Neural cell (in vitro differentiated cells): Measurements from ENCODE around the gene CFAP65. TPM values are rescaled to one million over a fixed set of nuclear protein-coding genes. Genes with fewer than 3 reads are reported as not detected.

ENCODE experiments used
- H2AFZ ChIP-seq: fragments of 200-600, 300-800 bp; sonication (generic), shearing (Covaris generic); 2 replicates; pipeline ENCODE4 v1.6.0; 2014; ENCODE audit warnings: low read depth, mild to moderate bottlenecking, antibody characterized with exemption, low read length, moderate library complexity
- H3F3A ChIP-seq: fragments of 200-600 bp; shearing (Covaris generic); 2 replicates; pipeline ENCODE4 v1.6.1; 2016; ENCODE audit warnings: mild to moderate bottlenecking, moderate library complexity, mixed read lengths, antibody characterized with exemption, low read length; ENCODE audit not compliant: insufficient read depth, poor library complexity, severe bottlenecking
- H3K27ac ChIP-seq: fragments of 200-600, 300-800 bp; sonication (generic), shearing (Covaris generic); 2 replicates; pipeline ENCODE4 v1.5.1; 2014; ENCODE audit warnings: mild to moderate bottlenecking, low read length, moderate library complexity
- H3K27me3 ChIP-seq: fragments of 300-800, 200-600 bp; sonication (generic), shearing (Covaris generic); 2 replicates; pipeline ENCODE4 v1.6.0; 2014; ENCODE audit warnings: mild to moderate bottlenecking, low read depth, low read length, moderate library complexity; ENCODE audit not compliant: insufficient read depth
- H3K36me3 ChIP-seq: fragments of 300-800, 200-600 bp; sonication (generic), shearing (Covaris generic); 2 replicates; pipeline ENCODE4 v1.5.1; 2014; ENCODE audit warnings: mild to moderate bottlenecking, antibody characterized with exemption, low read length, moderate library complexity; ENCODE audit not compliant: insufficient read depth
- H3K4me2 ChIP-seq: fragments of 300-800, 200-600 bp; sonication (generic), shearing (Covaris generic); 2 replicates; pipeline ENCODE4 v1.6.0; 2014; ENCODE audit warnings: mild to moderate bottlenecking, low read length
- H3K4me3 ChIP-seq: fragments of 300-800, 200-600 bp; sonication (generic), shearing (Covaris generic); 2 replicates; pipeline ENCODE4 v1.5.1; 2014; ENCODE audit warnings: mild to moderate bottlenecking, low read length, moderate library complexity
- H3K79me2 ChIP-seq: fragments of 200-600 bp; shearing (Covaris generic); replicated peaks from 2 replicates; pipeline ENCODE4 v1.6.0; 2014; ENCODE audit warnings: mild to moderate bottlenecking, low read length, moderate library complexity; ENCODE audit not compliant: insufficient read depth
- H3K9ac ChIP-seq: fragments of 300-800, 200-600 bp; sonication (generic), shearing (Covaris generic); 2 replicates; pipeline ENCODE4 v1.6.1; 2016; ENCODE audit warnings: mild to moderate bottlenecking, low read length, mixed read lengths
- H3K9me2 ChIP-seq: fragments of 200-600 bp; shearing (Covaris generic); 2 replicates; pipeline ENCODE4 v1.6.1; 2016; ENCODE audit warnings: mild to moderate bottlenecking, low read length, mixed read lengths; ENCODE audit not compliant: insufficient read depth
- H3K9me3 ChIP-seq: fragments of 200-600, 300-800 bp; sonication (generic), shearing (Covaris generic); 2 replicates; pipeline ENCODE4 v1.6.1; 2016; ENCODE audit warnings: mild to moderate bottlenecking, mixed run types, low read length, moderate library complexity, mixed read lengths
- H4K20me1 ChIP-seq: fragments of 200-600 bp; shearing (Covaris generic); 2 replicates; pipeline ENCODE4 v1.6.1; 2016; ENCODE audit warnings: mild to moderate bottlenecking, mixed run types; ENCODE audit not compliant: insufficient read depth
- CTCF ChIP-seq: fragments of 450-650 bp; IDR thresholded peaks from 2 replicates; pipeline ENCODE4 v1.5.1; 2014; ENCODE audit warnings: antibody characterized with exemption, mild to moderate bottlenecking, moderate library complexity; ENCODE audit not compliant: poor library complexity, severe bottlenecking
- EP300 ChIP-seq: fragments of 450-650 bp; conservative IDR thresholded peaks from 2 replicates; pipeline ENCODE4 v1.6.1; 2014; ENCODE audit warnings: antibody characterized with exemption, mild to moderate bottlenecking, moderate library complexity; ENCODE audit not compliant: poor library complexity, severe bottlenecking
- EZH2 ChIP-seq: fragments of 200-600, 300-800 bp; shearing (Covaris generic), sonication (generic); IDR thresholded peaks from 2 replicates; pipeline ENCODE4 v1.6.1; 2014; ENCODE audit warnings: antibody characterized with exemption, low read length, borderline replicate concordance, mild to moderate bottlenecking; ENCODE audit not compliant: insufficient read depth, poor library complexity, severe bottlenecking
- MXI1 ChIP-seq: fragments of 450-650 bp; conservative IDR thresholded peaks from 2 replicates; pipeline ENCODE4 v1.6.1; 2014; ENCODE audit warnings: antibody characterized with exemption, mild to moderate bottlenecking; ENCODE audit not compliant: poor library complexity, severe bottlenecking
- POLR2AphosphoS5 ChIP-seq: IDR thresholded peaks from 2 replicates; pipeline ENCODE4 v1.6.1; 2012
- RAD21 ChIP-seq: fragments of 450-650 bp; conservative IDR thresholded peaks from 2 replicates; pipeline ENCODE4 v1.6.1; 2014; ENCODE audit warnings: antibody characterized with exemption, mild to moderate bottlenecking, moderate library complexity
- REST ChIP-seq: IDR thresholded peaks from 2 replicates; pipeline ENCODE4 v1.6.1; 2012; ENCODE audit warnings: borderline replicate concordance
- SMC3 ChIP-seq: fragments of 450-650 bp; conservative IDR thresholded peaks from 2 replicates; pipeline ENCODE4 v1.6.1; 2014; ENCODE audit warnings: antibody characterized with exemption, mild to moderate bottlenecking, moderate library complexity; ENCODE audit not compliant: poor library complexity
- TAF1 ChIP-seq: IDR thresholded peaks from 2 replicates; pipeline ENCODE4 v1.6.1; 2012; ENCODE audit warnings: low read depth
- polyA plus RNA-seq: library from polyadenylated mRNA; depleted of rRNA; stranded (reverse); fragments of >200 nt; gene quantifications from 2 replicates; pipeline ENCODE4 v1.2.3, GENCODE V29; 2014

The CFAP65 gene
- polyA plus RNA-seq, 1 donor from 2014 or later = 1.1 TPM

GRCh38 chr2:219018726-219019125 is 22.6 kb downstream of the CFAP65 start:
- no peaks in the 10 kb centered on the region for H3F3A ChIP-seq
- H3K9me2 ChIP-seq = no peaks in the 10 kb centered on the region
- no peaks in the 10 kb centered on the region for H4K20me1 ChIP-seq
- H3K4me3 ChIP-seq = no peak overlapping the region
- H3K27ac ChIP-seq = no peak overlapping the region
- H2AFZ ChIP-seq = no peak overlapping the region
- no peak overlapping the region for H3K4me2 ChIP-seq
- no peak for TF ChIP-seq SMC3
- TF ChIP-seq CTCF = no peak
- TF ChIP-seq MXI1 = no peak
- no peak for TF ChIP-seq EP300
- TF ChIP-seq RAD21 = no peak
- TF ChIP-seq EZH2 = no peak
- no peak for TF ChIP-seq TAF1
- no peak for TF ChIP-seq POLR2AphosphoS5
- TF ChIP-seq REST = no peak
- H3K9ac ChIP-seq = no peak overlapping the region
- H3K9me3 ChIP-seq = no peaks in the 10 kb centered on the region
- peaks cover 3% of the 10 kb centered on the region for H3K27me3 ChIP-seq
- no peaks in the 10 kb centered on the region for H3K79me2 ChIP-seq
- H3K36me3 ChIP-seq = no peaks in the 10 kb centered on the region

GRCh38 chr2:219018286-219018685 is 23.0 kb downstream of the CFAP65 start:
- no peak overlapping the region for H3K27ac ChIP-seq
- H3K36me3 ChIP-seq = no peaks in the 10 kb centered on the region
- no peak overlapping the region for H3K9ac ChIP-seq
- no peak overlapping the region for H3K4me2 ChIP-seq
- peaks cover 5% of the 10 kb centered on the region for H3K27me3 ChIP-seq
- no peaks in the 10 kb centered on the region for H3F3A ChIP-seq
- TF ChIP-seq REST (no peak), SMC3 (no peak), CTCF (no peak), POLR2AphosphoS5 (no peak), EP300 (no peak), TAF1 (no peak), RAD21 (no peak), EZH2 (no peak), MXI1 (no peak)
- no peaks in the 10 kb centered on the region for H4K20me1 ChIP-seq
- no peaks in the 10 kb centered on the region for H3K79me2 ChIP-seq
- H3K9me3 ChIP-seq = no peaks in the 10 kb centered on the region
- no peak overlapping the region for H2AFZ ChIP-seq
- H3K4me3 ChIP-seq = no peak overlapping the region
- H3K9me2 ChIP-seq = no peaks in the 10 kb centered on the region
